ENCODE measurements around the gene SCN5A. TPM values are rescaled to one million over a fixed set of nuclear protein-coding genes. Genes with fewer than 3 reads are reported as not detected.

The SCN5A gene
- total RNA-seq, 1 donor from 2014 or later: 0.25 TPM

- no peak overlapping the region for H3K27ac Mint-ChIP-seq (ENCODE audit: unreplicated experiment)
- H3K36me3 Mint-ChIP-seq (ENCODE audit: low read depth): no peaks in the 10 kb centered on the region
- no peaks in the 10 kb centered on the region for H3K4me1 Mint-ChIP-seq (ENCODE audit: low read depth)
- H3K27me3 Mint-ChIP-seq (ENCODE audit: low read depth): peaks cover 2% of the 10 kb centered on the region
- peak; percentile 59 for DNase-seq (ENCODE audit: low spot score)
- H3K9me3 Mint-ChIP-seq (ENCODE audit: low read depth): no peaks in the 10 kb centered on the region
- H3K4me3 Mint-ChIP-seq (ENCODE audit: unreplicated experiment): no peak overlapping the region
- TF ChIP-seq CTCF (IDR thresholded peaks at IDR 0.05): no peak
Observed at GRCh38 chr3:38610436-38610835, 39.1 kb downstream of the SCN5A start.

DNA sequence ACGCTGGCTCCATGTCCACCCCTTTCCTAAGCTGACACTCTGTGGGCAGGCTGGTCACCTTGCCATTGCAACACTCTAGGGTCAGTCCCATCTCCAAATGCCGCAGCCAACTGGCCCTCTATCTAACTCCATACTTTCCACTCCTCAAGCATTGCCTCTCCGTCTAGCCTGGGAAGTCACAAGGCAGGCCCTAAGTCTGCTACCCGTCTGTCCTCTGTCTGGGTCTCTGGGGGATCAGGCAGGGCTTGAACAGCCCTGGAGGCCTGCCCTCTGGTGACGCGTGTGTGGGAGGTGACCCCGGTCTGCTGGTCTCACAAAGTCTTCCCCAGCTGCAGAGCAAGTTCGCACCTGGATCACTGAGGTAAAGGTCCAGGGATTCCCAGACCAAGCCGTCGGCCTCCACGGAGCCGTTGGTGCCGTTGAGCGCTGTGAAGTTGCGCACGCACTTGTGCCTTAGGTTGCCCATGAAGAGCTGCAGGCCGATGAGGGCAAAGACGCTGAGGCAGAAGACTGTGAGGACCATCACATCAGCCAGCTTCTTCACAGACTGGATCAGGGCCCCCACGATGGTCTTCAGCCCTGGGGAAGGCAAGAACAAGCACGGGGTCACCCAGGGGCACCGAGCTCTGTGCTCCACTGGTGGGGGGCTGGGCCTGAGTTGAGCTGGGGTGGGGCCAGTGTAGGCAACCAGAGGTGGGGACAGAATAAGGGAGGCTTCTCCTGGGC lies 39.9 kb downstream of the SCN5A start:
- no peak overlapping the region for H3K27ac Mint-ChIP-seq (ENCODE audit: unreplicated experiment)
- no peaks in the 10 kb centered on the region for H3K9me3 Mint-ChIP-seq (ENCODE audit: low read depth)
- no peaks in the 10 kb centered on the region for H3K36me3 Mint-ChIP-seq (ENCODE audit: low read depth)
- no peak for TF ChIP-seq CTCF (IDR thresholded peaks at IDR 0.05)
- no peaks in the 10 kb centered on the region for H3K4me1 Mint-ChIP-seq (ENCODE audit: low read depth)
- peak; percentile 71 for DNase-seq (ENCODE audit: low spot score)
- peaks cover 2% of the 10 kb centered on the region for H3K27me3 Mint-ChIP-seq (ENCODE audit: low read depth)
- H3K4me3 Mint-ChIP-seq (ENCODE audit: unreplicated experiment): no peak overlapping the region

DNA sequence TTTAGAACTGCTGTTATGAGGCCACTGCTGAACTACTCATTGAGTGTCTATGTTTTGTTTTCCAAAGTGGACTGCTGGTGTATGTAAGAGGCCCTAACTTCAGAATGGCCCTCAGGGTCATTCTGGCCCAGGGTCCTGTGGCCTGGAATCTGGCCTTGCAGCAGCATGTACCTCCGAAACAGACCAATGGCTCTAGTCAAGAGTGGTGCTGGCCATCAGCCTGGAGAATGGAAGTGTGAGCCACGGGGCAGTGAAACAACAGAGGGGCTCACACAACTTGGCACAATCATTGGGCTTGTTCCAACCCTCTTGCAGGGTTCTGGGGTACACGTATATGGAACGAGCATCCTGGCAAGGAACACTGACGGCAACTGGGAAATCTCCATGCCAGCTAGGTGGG lies 40.5 kb downstream of the SCN5A start:
- peak; percentile 60 for DNase-seq (ENCODE audit: low spot score)
- Mint-ChIP-seq H3K27me3 (ENCODE audit: low read depth) (peaks cover 2% of the 10 kb centered on the region), H3K4me3 (ENCODE audit: unreplicated experiment) (no peak overlapping the region), H3K36me3 (ENCODE audit: low read depth) (no peaks in the 10 kb centered on the region), H3K4me1 (ENCODE audit: low read depth) (no peaks in the 10 kb centered on the region), H3K27ac (ENCODE audit: unreplicated experiment) (no peak overlapping the region), H3K9me3 (ENCODE audit: low read depth) (no peaks in the 10 kb centered on the region)
- TF ChIP-seq CTCF (IDR thresholded peaks at IDR 0.05): no peak

- Mint-ChIP-seq H3K4me1 (ENCODE audit: low read depth) (no peaks in the 10 kb centered on the region), H3K4me3 (ENCODE audit: unreplicated experiment) (no peak overlapping the region), H3K9me3 (ENCODE audit: low read depth) (no peaks in the 10 kb centered on the region), H3K27ac (ENCODE audit: unreplicated experiment) (no peak overlapping the region), H3K27me3 (ENCODE audit: low read depth) (peaks cover 2% of the 10 kb centered on the region), H3K36me3 (ENCODE audit: low read depth) (no peaks in the 10 kb centered on the region)
- DNase-seq (ENCODE audit: low spot score): peak; percentile 81
- no peak for TF ChIP-seq CTCF (IDR thresholded peaks at IDR 0.05)
Observed at GRCh38 chr3:38608086-38608775, 41.3 kb downstream of the SCN5A start.

DNA sequence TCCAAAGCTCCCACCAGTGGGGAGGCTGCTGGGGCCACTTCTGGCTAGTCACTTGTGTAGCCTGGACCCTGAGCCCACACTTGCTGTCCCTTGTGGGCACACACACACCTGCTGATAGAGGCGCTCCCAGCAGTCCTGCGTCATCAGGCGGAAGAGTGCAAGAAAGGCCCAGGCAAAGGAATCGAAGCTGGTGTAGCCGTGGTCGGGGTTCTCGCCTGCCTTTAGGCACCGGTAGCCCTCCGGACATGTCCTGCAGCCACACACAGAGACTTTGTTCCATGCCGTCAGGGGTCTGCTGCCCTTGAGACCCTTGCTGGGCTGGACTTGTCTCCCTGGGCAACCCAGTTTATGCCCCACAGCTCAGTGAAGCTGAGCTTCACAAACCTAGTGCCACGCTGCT lies 42.9 kb downstream of the SCN5A start:
- DNase-seq (ENCODE audit: low spot score): peak; percentile 76
- H3K9me3 Mint-ChIP-seq (ENCODE audit: low read depth): no peaks in the 10 kb centered on the region
- H3K36me3 Mint-ChIP-seq (ENCODE audit: low read depth): no peaks in the 10 kb centered on the region
- no peaks in the 10 kb centered on the region for H3K4me1 Mint-ChIP-seq (ENCODE audit: low read depth)
- peaks cover 2% of the 10 kb centered on the region for H3K27me3 Mint-ChIP-seq (ENCODE audit: low read depth)
- no peak for TF ChIP-seq CTCF (IDR thresholded peaks at IDR 0.05)
- no peak overlapping the region for H3K27ac Mint-ChIP-seq (ENCODE audit: unreplicated experiment)
- no peak overlapping the region for H3K4me3 Mint-ChIP-seq (ENCODE audit: unreplicated experiment)

Data from chondrocyte (in vitro differentiated cells).